K562 (cell line): ENCODE data around the gene TEX28. TPM values are rescaled to one million over a fixed set of nuclear protein-coding genes. Genes with fewer than 3 reads are reported as not detected.

Experiments
- ATAC-seq: fragments of 200-7000 bp; cut with Tn5 transposase; 3 replicates; pipeline ENCODE4 v1.9.1; 2020; ENCODE audit warnings: moderate library complexity
- BruUV-seq: library from RNA; stranded (reverse); fragments of 400-500 nt; replicated peaks from 2 replicates; lab custom pipeline; 2021; lab: Mats Ljungman, UMichigan
- CTCF ChIA-PET: fragments of 300-600 bp; formaldehyde crosslinking; extraction: SDS; loops from one replicate; lab custom pipeline; 2021; ENCODE audit warnings: low intra/inter-chr PET ratio; lab: Yijun Ruan, JAX
- POLR2A ChIA-PET: fragments of 300-600, 350-650 bp; sonication (Branson Sonifier 250); formaldehyde crosslinking; extraction: SDS; loops from one replicate; lab custom pipeline; 2021; ENCODE audit warnings: antibody characterized with exemption, inconsistent platforms; lab: Yijun Ruan, JAX
- DNase-seq, 4 experiments: peaks; one replicate each; pipeline versions ENCODE4 v3.0.0 to v3.0.0-alpha.2; 2011 to 2018; ENCODE audit warnings: low spot score in 3 of 4, mixed read lengths in 3 of 4; ENCODE audit errors: extremely low read depth in 1 of 4
- FAIRE-seq: peaks from 2 replicates; lab custom pipeline; 2011; peaks lifted over from hg19 to GRCh38; lab: Jason Lieb, UNC
- H2AFZ ChIP-seq: 2 replicates; pipeline ENCODE4 v1.6.0; 2011; ENCODE audit warnings: low read depth, low read length, control low read depth, inconsistent platforms
- H3K27ac ChIP-seq: fragments of 200-600 bp; 3 replicates; pipeline ENCODE4 v1.8.0; 2011; ENCODE audit warnings: low read depth, mild to moderate bottlenecking, control low read depth, inconsistent platforms, low read length, moderate library complexity, mixed read lengths; ENCODE audit errors: extremely low read depth
- H3K27me3 ChIP-seq, 2 experiments: fragments of 300-600 bp in 1 of 2; 2 replicates in 1 of 2; 3 replicates in 1 of 2; pipeline versions ENCODE4 v1.6.0 to v1.8.0; 2011; ENCODE audit warnings: inconsistent platforms in 2 of 2, low read length in 2 of 2, mild to moderate bottlenecking in 1 of 2, mixed read lengths in 1 of 2, moderate library complexity in 1 of 2; ENCODE audit not compliant: control insufficient read depth in 2 of 2, insufficient read depth in 2 of 2
- H3K36me3 ChIP-seq: fragments of 300-600 bp; 3 replicates; pipeline ENCODE4 v1.8.0; 2011; ENCODE audit warnings: mild to moderate bottlenecking, low read length, inconsistent platforms; ENCODE audit not compliant: control insufficient read depth, insufficient read depth
- H3K4me1 ChIP-seq, 2 experiments: fragments of 200-600 bp in 1 of 2; replicated peaks in 1 of 2; 2 replicates in 1 of 2; 3 replicates in 1 of 2; pipeline versions ENCODE4 v1.5.1 to v1.8.0; 2011; ENCODE audit warnings: inconsistent platforms in 2 of 2, low read length in 2 of 2, mild to moderate bottlenecking in 1 of 2, mixed read lengths in 1 of 2, moderate library complexity in 1 of 2; ENCODE audit not compliant: control insufficient read depth in 2 of 2, insufficient read depth in 2 of 2
- H3K4me2 ChIP-seq: 2 replicates; pipeline ENCODE4 v1.6.1; 2011; ENCODE audit warnings: low read length, control low read depth, inconsistent platforms, mixed read lengths; ENCODE audit not compliant: insufficient read depth
- H3K4me3 ChIP-seq: fragments of 200-600 bp; sonication (generic), shearing (Covaris generic); 2 replicates; pipeline ENCODE4 v1.5.1; 2016; ENCODE audit warnings: control low read depth, inconsistent platforms
- H3K79me2 ChIP-seq: fragments of 200-600 bp; 3 replicates; pipeline ENCODE4 v1.8.0; 2011; ENCODE audit warnings: low read length, inconsistent platforms; ENCODE audit not compliant: control insufficient read depth, insufficient read depth
- H3K9ac ChIP-seq, 2 experiments: 2 replicates each; pipeline versions ENCODE4 v1.6.0 to v1.6.1; 2011; ENCODE audit warnings: low read depth in 2 of 2, low read length in 2 of 2, control low read depth in 1 of 2, inconsistent platforms in 1 of 2, mild to moderate bottlenecking in 1 of 2, mixed read lengths in 1 of 2; ENCODE audit not compliant: insufficient read depth in 1 of 2
- H3K9me1 ChIP-seq: one replicate; pipeline ENCODE4 v1.6.0; 2011; ENCODE audit warnings: inconsistent platforms, mild to moderate bottlenecking, low read length, moderate library complexity; ENCODE audit not compliant: control insufficient read depth, insufficient read depth
- H3K9me3 ChIP-seq: replicated peaks from 2 replicates; pipeline ENCODE4 v1.5.1; 2011; ENCODE audit warnings: low read depth, low read length, inconsistent platforms; ENCODE audit not compliant: control insufficient read depth, insufficient read depth
- H4K20me1 ChIP-seq: replicated peaks from 2 replicates; pipeline ENCODE4 v1.6.1; 2011; ENCODE audit warnings: low read length, inconsistent platforms, mixed read lengths; ENCODE audit not compliant: control insufficient read depth, insufficient read depth
- ATF6 ChIP-seq: sonication (generic); formaldehyde crosslinking; IDR thresholded peaks from 2 replicates; pipeline ENCODE4 v1.4.0; 2020; ENCODE audit warnings: mild to moderate bottlenecking, missing genetic modification reagents
- CREM ChIP-seq: IDR thresholded peaks from 2 replicates; pipeline ENCODE4 v1.6.1; 2014; ENCODE audit warnings: antibody characterized with exemption, low read depth
- DEAF1 ChIP-seq: fragments of 450-650 bp; formaldehyde crosslinking; IDR thresholded peaks from 2 replicates; pipeline ENCODE4 v1.4.0; 2020; ENCODE audit warnings: mild to moderate bottlenecking, moderate library complexity
- MBD2 ChIP-seq: sonication (generic); IDR thresholded peaks from 2 replicates; pipeline ENCODE4 v1.6.1; 2016; ENCODE audit warnings: low read depth, borderline replicate concordance
- PHB ChIP-seq: fragments of 250-450 bp; sonication (Bioruptor Pico); IDR thresholded peaks from 2 replicates; pipeline ENCODE4 v1.5.0; 2021
- PRPF4 ChIP-seq: fragments of 200-400 bp; formaldehyde crosslinking; IDR thresholded peaks from one replicate; pipeline ENCODE4 v1.6.1; 2017; ENCODE audit warnings: low read length, low read depth, mild to moderate bottlenecking; ENCODE audit not compliant: insufficient read depth, poor library complexity, severe bottlenecking
- TARDBP ChIP-seq: fragments of 450-650 bp; IDR thresholded peaks from 2 replicates; pipeline ENCODE4 v1.6.1; 2016
- UBTF ChIP-seq, 2 experiments: IDR thresholded peaks; 2 replicates each; pipeline ENCODE4 v1.6.1; 2012; ENCODE audit warnings: improper control_type of control experiment in 2 of 2, low read depth in 2 of 2, low read length in 2 of 2, borderline replicate concordance in 1 of 2
- ZBTB7A ChIP-seq: IDR thresholded peaks from 2 replicates; pipeline ENCODE4 v1.6.1; 2011; ENCODE audit warnings: low read depth, mild to moderate bottlenecking, low read length, moderate library complexity, borderline replicate concordance; ENCODE audit not compliant: control insufficient read depth
- ZNF224 ChIP-seq: sonication (generic); formaldehyde crosslinking; IDR thresholded peaks from 2 replicates; pipeline ENCODE4 v1.8.0; 2022; ENCODE audit warnings: mild to moderate bottlenecking, missing genetic modification reagents
- ZNF408 ChIP-seq: fragments of 250-450 bp; sonication (Bioruptor Pico); IDR thresholded peaks from 2 replicates; pipeline ENCODE4 v1.4.0; 2020; ENCODE audit warnings: low read depth, mild to moderate bottlenecking, moderate library complexity
- ZNF740 ChIP-seq, 3 experiments: fragments of 200-800 bp in 1 of 3; sonication (Bioruptor generic) in 1 of 3; sonication (generic) in 1 of 3; formaldehyde crosslinking in 1 of 3; IDR thresholded peaks; 2 replicates each; pipeline versions ENCODE4 v1.6.1 to v1.8.0; 2016 to 2022; ENCODE audit warnings: mild to moderate bottlenecking in 2 of 3, missing compliant biosample characterization in 2 of 3, missing genetic modification characterization in 2 of 3, missing genetic modification reagents in 1 of 3
- ZSCAN32 ChIP-seq: fragments of 450-650 bp; formaldehyde crosslinking; IDR thresholded peaks from 2 replicates; pipeline ENCODE4 v1.4.0; 2020; ENCODE audit warnings: mild to moderate bottlenecking, moderate library complexity
- WGBS: fragments of 100-300 bp; shearing (Covaris generic); methylation state at CpG from one replicate; pipeline ENCODE4 v1.1.6; 2016; ENCODE audit warnings: low coverage, mixed read lengths; ENCODE audit not compliant: insufficient coverage; ENCODE audit errors: missing lambda C conversion rate; 5-methylcytosine and 5-hydroxymethylcytosine counted together
- in situ Hi-C: fragments of 300-500 bp; cut with MboI; formaldehyde crosslinking; loops from 4 replicates; pipeline ENCODE4 v1.15.0; 2018; ENCODE audit warnings: inconsistent platforms, mixed read lengths
- intact Hi-C: fragments of 100-400 bp; cut with micrococcal nuclease; formaldehyde crosslinking; loops from 2 replicates; pipeline ENCODE4 v1.14.2; 2022
- polyA plus RNA-seq, 8 experiments: library from polyadenylated mRNA; depleted of rRNA in 4 of 8; stranded (reverse) in 5 of 8; unstranded in 3 of 8; fragments of >200 nt; fragmentation: Nextera tagmentation in 2 of 8; fragmentation: Illumina TruSeq in 1 of 8; extraction: Ambion mirVana in 2 of 8; extraction: Trizol in 1 of 8; gene quantifications; 2 replicates each; pipeline versions ENCODE4 v1.2.1 to v1.2.3, GENCODE V29; 2011 to 2014; ENCODE audit warnings: inconsistent platforms in 1 of 8, missing spikeins in 1 of 8
- total RNA-seq, 7 experiments: library from RNA; depleted of rRNA in 6 of 7; stranded (reverse); fragments of >200 nt in 6 of 7; fragmentation: Illumina TruSeq in 2 of 7; extraction: Trizol in 2 of 7; gene quantifications; 2 replicates each; pipeline versions ENCODE4 v1.2.1 to v1.2.3, GENCODE V29; 2011 to 2021; ENCODE audit warnings: low replicate concordance in 1 of 7

The TEX28 gene
- total and polyA plus RNA-seq, 9 of the 15 experiments (the other 6 are each of a cell fraction or from before 2014, with no cell fraction given), result not detected

- TF ChIP-seq ZNF740 (CRISPR knock-in tag; IDR thresholded peaks at IDR 0.05) (no peak), ZNF740 (tag; IDR thresholded peaks at IDR 0.05) (no peak), ZNF224 (CRISPR knock-in tag) (no peak)
Observed at GRCh38 chrX:154300816-154301215, 5.9 kb upstream of the TEX28 start (continued).

- CTCF ChIA-PET, result no interaction called here
- no peaks in the 10 kb centered on the region for H3K79me2 ChIP-seq
- no peak overlapping the region for H3K27ac ChIP-seq
- no peak for TF ChIP-seq ZNF408 (CRISPR knock-in tag)
- no peak for TF ChIP-seq DEAF1 (CRISPR knock-in tag)
- TF ChIP-seq PHB (CRISPR knock-in tag), result no peak
- TF ChIP-seq ZBTB7A, result no peak
- TF ChIP-seq UBTF (IDR thresholded peaks at IDR 0.05; ENCODE audit: borderline replicate concordance in 1 of 2, low read depth in 2 of 2, low read length in 2 of 2), result no peak
- no peak for TF ChIP-seq PRPF4
- TF ChIP-seq ZSCAN32 (CRISPR knock-in tag), result no peak
- no peak for TF ChIP-seq MBD2
- TF ChIP-seq ZNF224 (CRISPR knock-in tag), result no peak
- no peak for TF ChIP-seq ATF6 (CRISPR knock-in tag)
- TF ChIP-seq TARDBP, result no peak
- TF ChIP-seq CREM, result no peak
Observed at GRCh38 chrX:154298312-154298711, 3.4 kb upstream of the TEX28 start.

More at GRCh38 chrX:154298312-154298711, 3.4 kb upstream of the TEX28 start:
- intact Hi-C loops (no loop called here), in situ Hi-C loops (no loop called here)
- Histone ChIP-seq H3K9me1 (no peaks in the 10 kb centered on the region), H3K27me3 (no peaks in the 10 kb centered on the region), H3K4me2 (no peak overlapping the region), H3K4me3 (no peak overlapping the region), H4K20me1 (no peaks in the 10 kb centered on the region), H3K9ac (no peak overlapping the region), H3K4me1 (peaks cover 0 to 9% of the 10 kb centered on the region in 2 experiments; a peak in 1 of 5 replicates), H3K9me3 (no peaks in the 10 kb centered on the region), H2AFZ (no peak overlapping the region), H3K36me3 (no peaks in the 10 kb centered on the region)
- ATAC-seq, result no peak
- 63% methylated on average over 6 of the region's 7 CpGs for WGBS
- FAIRE-seq, result no peak
- POLR2A ChIA-PET, result interaction anchor here (1.7 kb wide), 1 partner anchor 10 kb away, joined by 5 read pairs; no protein-coding TSS in a partner anchor
- no peak for DNase-seq
- BruUV-seq, result no TSS peak
